WTC11 (cell line): ENCODE data around the gene ZNF280D. TPM values are rescaled to one million over a fixed set of nuclear protein-coding genes. Genes with fewer than 3 reads are reported as not detected.

Experiments
- ATF1 ChIP-seq: sonication (generic); formaldehyde crosslinking; IDR thresholded peaks from 2 replicates; pipeline ENCODE4 v1.8.1; 2023; ENCODE audit warnings: mild to moderate bottlenecking, moderate library complexity, missing genetic modification reagents
- CREM ChIP-seq: sonication (generic); formaldehyde crosslinking; IDR thresholded peaks from 2 replicates; pipeline ENCODE4 v1.8.1; 2022; ENCODE audit warnings: mild to moderate bottlenecking, missing genetic modification reagents, moderate library complexity
- ELF4 ChIP-seq: sonication (generic); formaldehyde crosslinking; IDR thresholded peaks from 2 replicates; pipeline ENCODE4 v1.8.1; 2022; ENCODE audit warnings: low read depth, mild to moderate bottlenecking, moderate library complexity, missing genetic modification reagents
- EMX1 ChIP-seq: fragments of 250-450 bp; sonication (Bioruptor Pico); IDR thresholded peaks from 2 replicates; pipeline ENCODE4 v1.8.0; 2021; ENCODE audit warnings: mild to moderate bottlenecking
- ESRRA ChIP-seq: sonication (generic); formaldehyde crosslinking; IDR thresholded peaks from 2 replicates; pipeline ENCODE4 v1.8.1; 2022; ENCODE audit warnings: mild to moderate bottlenecking, missing genetic modification reagents, borderline replicate concordance
- FOXJ3 ChIP-seq: sonication (generic); formaldehyde crosslinking; IDR thresholded peaks from 2 replicates; pipeline ENCODE4 v1.9.0; 2021; ENCODE audit warnings: missing genetic modification reagents, mild to moderate bottlenecking, borderline replicate concordance
- FOXK1 ChIP-seq: sonication (generic); formaldehyde crosslinking; IDR thresholded peaks from 2 replicates; pipeline ENCODE4 v1.8.0; 2022; ENCODE audit warnings: mild to moderate bottlenecking, moderate library complexity, missing genetic modification reagents
- GABPB1 ChIP-seq: sonication (generic); formaldehyde crosslinking; IDR thresholded peaks from 2 replicates; pipeline ENCODE4 v1.8.1; 2023; ENCODE audit warnings: mild to moderate bottlenecking, missing genetic modification reagents
- GTF2I ChIP-seq: fragments of 250-450 bp; sonication (Bioruptor Pico); conservative IDR thresholded peaks from 2 replicates; pipeline ENCODE4 v1.4.0; 2021; ENCODE audit warnings: mild to moderate bottlenecking
- IRF2 ChIP-seq: sonication (generic); formaldehyde crosslinking; IDR thresholded peaks from 2 replicates; pipeline ENCODE4 v1.8.0; 2022; ENCODE audit warnings: low read depth, missing genetic modification reagents, borderline replicate concordance
- NFYB ChIP-seq: sonication (generic); formaldehyde crosslinking; conservative IDR thresholded peaks from 2 replicates; pipeline ENCODE4 v1.8.0; 2022; ENCODE audit warnings: low read depth, missing genetic modification reagents
- NR2C2 ChIP-seq: sonication (generic); formaldehyde crosslinking; IDR thresholded peaks from 2 replicates; pipeline ENCODE4 v1.8.0; 2022; ENCODE audit warnings: mild to moderate bottlenecking, missing genetic modification reagents
- SMAD3 ChIP-seq: sonication (generic); formaldehyde crosslinking; IDR thresholded peaks from 2 replicates; pipeline ENCODE4 v1.8.0; 2022; ENCODE audit warnings: missing genetic modification reagents, mild to moderate bottlenecking, borderline replicate concordance
- SOX15 ChIP-seq: fragments of 250-450 bp; sonication (Bioruptor Pico); IDR thresholded peaks from 2 replicates; pipeline ENCODE4 v1.9.0; 2021; ENCODE audit warnings: mild to moderate bottlenecking
- SP1 ChIP-seq: sonication (generic); formaldehyde crosslinking; conservative IDR thresholded peaks from 2 replicates; pipeline ENCODE4 v1.8.1; 2022; ENCODE audit warnings: missing genetic modification reagents
- TCF7 ChIP-seq: sonication (generic); formaldehyde crosslinking; IDR thresholded peaks from 2 replicates; pipeline ENCODE4 v1.8.0; 2022; ENCODE audit warnings: mild to moderate bottlenecking, low read depth, missing genetic modification reagents, moderate library complexity
- ZNF396 ChIP-seq: fragments of 250-450 bp; sonication (Bioruptor Pico); IDR thresholded peaks from 2 replicates; pipeline ENCODE4 v1.8.0; 2021; ENCODE audit warnings: mild to moderate bottlenecking, moderate library complexity, borderline replicate concordance
- ZNF416 ChIP-seq: fragments of 250-450 bp; sonication (Bioruptor Pico); IDR thresholded peaks from 2 replicates; pipeline ENCODE4 v1.9.0; 2021; ENCODE audit warnings: mild to moderate bottlenecking, inconsistent platforms
- ZNF671 ChIP-seq: fragments of 250-450 bp; sonication (Bioruptor Pico); IDR thresholded peaks from 2 replicates; pipeline ENCODE4 v1.8.0; 2021; ENCODE audit warnings: mild to moderate bottlenecking
- total RNA-seq: library from RNA; stranded (reverse); gene quantifications from 3 replicates; pipeline ENCODE4 v1.2.3, GENCODE V29; 2021
- TF ChIP-seq, protein P1 (sequence below): fragments of 250-450 bp; sonication (Bioruptor Pico); IDR thresholded peaks from 2 replicates; pipeline ENCODE4 v1.9.0; 2021; ENCODE audit warnings: mild to moderate bottlenecking, borderline replicate concordance
- TF ChIP-seq, protein P2 (sequence below): sonication (generic); formaldehyde crosslinking; IDR thresholded peaks from 2 replicates; pipeline ENCODE4 v1.8.1; 2023; ENCODE audit warnings: mild to moderate bottlenecking, missing genetic modification reagents, moderate library complexity
- TF ChIP-seq, protein P3 (sequence below): sonication (generic); formaldehyde crosslinking; IDR thresholded peaks from 2 replicates; pipeline ENCODE4 v1.8.0; 2022; ENCODE audit warnings: mild to moderate bottlenecking, missing genetic modification reagents
- TF ChIP-seq, protein P4 (sequence below): fragments of 200-600 bp; IDR thresholded peaks from 2 replicates; pipeline ENCODE4 v1.8.0; 2022; ENCODE audit warnings: antibody characterized with exemption
- TF ChIP-seq, protein P5 (sequence below): sonication (generic); formaldehyde crosslinking; IDR thresholded peaks from 2 replicates; pipeline ENCODE4 v1.8.0; 2022; ENCODE audit warnings: mild to moderate bottlenecking, missing genetic modification reagents
- TF ChIP-seq, protein P6 (sequence below): sonication (generic); formaldehyde crosslinking; IDR thresholded peaks from 2 replicates; pipeline ENCODE4 v1.8.0; 2022; ENCODE audit warnings: mild to moderate bottlenecking, missing genetic modification reagents
- TF ChIP-seq, protein P7 (sequence below): fragments of 250-450 bp; sonication (Bioruptor Pico); IDR thresholded peaks from 2 replicates; pipeline ENCODE4 v2.1.2; 2022; ENCODE audit warnings: mild to moderate bottlenecking, moderate library complexity
- TF ChIP-seq, protein P8 (sequence below): sonication (generic); formaldehyde crosslinking; IDR thresholded peaks from 2 replicates; pipeline ENCODE4 v1.8.1; 2022; ENCODE audit warnings: mild to moderate bottlenecking, moderate library complexity, missing genetic modification reagents

Gene ZNF280D
- total RNA-seq, 1 experiment from 2014 or later: 25.7 TPM

DNA sequence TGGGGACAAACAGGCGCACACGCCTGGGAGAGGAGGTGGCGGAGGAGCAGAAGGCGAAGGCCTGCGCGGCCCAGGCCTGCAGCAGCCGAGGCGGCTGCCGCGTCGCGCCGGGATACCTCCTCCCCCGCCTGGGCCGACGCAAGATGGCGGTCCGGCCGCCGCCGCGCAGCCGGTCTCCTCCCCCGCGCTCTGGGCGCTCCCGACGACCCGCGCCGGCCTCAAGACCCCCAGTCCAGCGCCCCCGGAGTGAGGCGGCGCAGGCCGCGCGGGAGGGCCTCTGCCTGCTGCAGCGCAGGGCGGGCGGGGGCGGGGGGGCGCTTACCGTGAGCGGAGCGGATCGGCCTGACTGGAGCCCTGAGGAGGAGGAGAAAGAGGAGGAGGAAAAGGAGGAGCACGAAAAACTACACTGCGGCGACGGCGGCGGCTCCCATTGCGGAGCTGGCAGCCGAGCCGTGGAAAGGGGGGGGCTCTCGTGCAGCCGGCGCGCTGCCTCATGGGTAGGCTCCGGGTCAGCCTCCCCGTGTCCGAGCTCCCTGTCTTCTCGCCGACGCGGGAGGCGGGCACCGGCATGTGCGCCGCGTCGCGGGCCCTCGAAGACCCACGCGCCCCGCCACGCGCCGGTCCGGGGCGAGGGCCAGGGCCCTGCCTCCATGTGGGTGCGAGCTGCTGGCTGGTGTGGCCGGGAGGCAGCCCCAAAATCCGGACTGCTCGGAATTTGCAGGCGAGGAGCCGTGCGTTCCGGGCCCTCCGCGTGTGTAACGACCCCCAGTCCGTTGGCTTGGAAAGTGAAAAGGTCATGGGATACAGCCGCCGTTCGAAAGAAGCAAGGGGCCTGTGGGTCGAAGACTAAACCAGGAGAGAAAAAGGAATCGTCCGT, at the start of gene ZNF280D (continued):
- TF ChIP-seq, protein P1, sequence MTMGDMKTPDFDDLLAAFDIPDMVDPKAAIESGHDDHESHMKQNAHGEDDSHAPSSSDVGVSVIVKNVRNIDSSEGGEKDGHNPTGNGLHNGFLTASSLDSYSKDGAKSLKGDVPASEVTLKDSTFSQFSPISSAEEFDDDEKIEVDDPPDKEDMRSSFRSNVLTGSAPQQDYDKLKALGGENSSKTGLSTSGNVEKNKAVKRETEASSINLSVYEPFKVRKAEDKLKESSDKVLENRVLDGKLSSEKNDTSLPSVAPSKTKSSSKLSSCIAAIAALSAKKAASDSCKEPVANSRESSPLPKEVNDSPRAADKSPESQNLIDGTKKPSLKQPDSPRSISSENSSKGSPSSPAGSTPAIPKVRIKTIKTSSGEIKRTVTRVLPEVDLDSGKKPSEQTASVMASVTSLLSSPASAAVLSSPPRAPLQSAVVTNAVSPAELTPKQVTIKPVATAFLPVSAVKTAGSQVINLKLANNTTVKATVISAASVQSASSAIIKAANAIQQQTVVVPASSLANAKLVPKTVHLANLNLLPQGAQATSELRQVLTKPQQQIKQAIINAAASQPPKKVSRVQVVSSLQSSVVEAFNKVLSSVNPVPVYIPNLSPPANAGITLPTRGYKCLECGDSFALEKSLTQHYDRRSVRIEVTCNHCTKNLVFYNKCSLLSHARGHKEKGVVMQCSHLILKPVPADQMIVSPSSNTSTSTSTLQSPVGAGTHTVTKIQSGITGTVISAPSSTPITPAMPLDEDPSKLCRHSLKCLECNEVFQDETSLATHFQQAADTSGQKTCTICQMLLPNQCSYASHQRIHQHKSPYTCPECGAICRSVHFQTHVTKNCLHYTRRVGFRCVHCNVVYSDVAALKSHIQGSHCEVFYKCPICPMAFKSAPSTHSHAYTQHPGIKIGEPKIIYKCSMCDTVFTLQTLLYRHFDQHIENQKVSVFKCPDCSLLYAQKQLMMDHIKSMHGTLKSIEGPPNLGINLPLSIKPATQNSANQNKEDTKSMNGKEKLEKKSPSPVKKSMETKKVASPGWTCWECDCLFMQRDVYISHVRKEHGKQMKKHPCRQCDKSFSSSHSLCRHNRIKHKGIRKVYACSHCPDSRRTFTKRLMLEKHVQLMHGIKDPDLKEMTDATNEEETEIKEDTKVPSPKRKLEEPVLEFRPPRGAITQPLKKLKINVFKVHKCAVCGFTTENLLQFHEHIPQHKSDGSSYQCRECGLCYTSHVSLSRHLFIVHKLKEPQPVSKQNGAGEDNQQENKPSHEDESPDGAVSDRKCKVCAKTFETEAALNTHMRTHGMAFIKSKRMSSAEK: peak; percentile 92
- TF ChIP-seq, protein P2, sequence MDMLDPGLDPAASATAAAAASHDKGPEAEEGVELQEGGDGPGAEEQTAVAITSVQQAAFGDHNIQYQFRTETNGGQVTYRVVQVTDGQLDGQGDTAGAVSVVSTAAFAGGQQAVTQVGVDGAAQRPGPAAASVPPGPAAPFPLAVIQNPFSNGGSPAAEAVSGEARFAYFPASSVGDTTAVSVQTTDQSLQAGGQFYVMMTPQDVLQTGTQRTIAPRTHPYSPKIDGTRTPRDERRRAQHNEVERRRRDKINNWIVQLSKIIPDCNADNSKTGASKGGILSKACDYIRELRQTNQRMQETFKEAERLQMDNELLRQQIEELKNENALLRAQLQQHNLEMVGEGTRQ (CRISPR knock-in tag): no peak; the same call in 1 of the 2 replicates
- peak; percentile 98 for TF ChIP-seq TCF7 (CRISPR knock-in tag)
- TF ChIP-seq, protein P3, sequence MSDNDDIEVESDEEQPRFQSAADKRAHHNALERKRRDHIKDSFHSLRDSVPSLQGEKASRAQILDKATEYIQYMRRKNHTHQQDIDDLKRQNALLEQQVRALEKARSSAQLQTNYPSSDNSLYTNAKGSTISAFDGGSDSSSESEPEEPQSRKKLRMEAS (CRISPR knock-in tag): peak; percentile 99
- TF ChIP-seq, protein P4, sequence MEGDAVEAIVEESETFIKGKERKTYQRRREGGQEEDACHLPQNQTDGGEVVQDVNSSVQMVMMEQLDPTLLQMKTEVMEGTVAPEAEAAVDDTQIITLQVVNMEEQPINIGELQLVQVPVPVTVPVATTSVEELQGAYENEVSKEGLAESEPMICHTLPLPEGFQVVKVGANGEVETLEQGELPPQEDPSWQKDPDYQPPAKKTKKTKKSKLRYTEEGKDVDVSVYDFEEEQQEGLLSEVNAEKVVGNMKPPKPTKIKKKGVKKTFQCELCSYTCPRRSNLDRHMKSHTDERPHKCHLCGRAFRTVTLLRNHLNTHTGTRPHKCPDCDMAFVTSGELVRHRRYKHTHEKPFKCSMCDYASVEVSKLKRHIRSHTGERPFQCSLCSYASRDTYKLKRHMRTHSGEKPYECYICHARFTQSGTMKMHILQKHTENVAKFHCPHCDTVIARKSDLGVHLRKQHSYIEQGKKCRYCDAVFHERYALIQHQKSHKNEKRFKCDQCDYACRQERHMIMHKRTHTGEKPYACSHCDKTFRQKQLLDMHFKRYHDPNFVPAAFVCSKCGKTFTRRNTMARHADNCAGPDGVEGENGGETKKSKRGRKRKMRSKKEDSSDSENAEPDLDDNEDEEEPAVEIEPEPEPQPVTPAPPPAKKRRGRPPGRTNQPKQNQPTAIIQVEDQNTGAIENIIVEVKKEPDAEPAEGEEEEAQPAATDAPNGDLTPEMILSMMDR: no peak
- TF ChIP-seq, protein P5, sequence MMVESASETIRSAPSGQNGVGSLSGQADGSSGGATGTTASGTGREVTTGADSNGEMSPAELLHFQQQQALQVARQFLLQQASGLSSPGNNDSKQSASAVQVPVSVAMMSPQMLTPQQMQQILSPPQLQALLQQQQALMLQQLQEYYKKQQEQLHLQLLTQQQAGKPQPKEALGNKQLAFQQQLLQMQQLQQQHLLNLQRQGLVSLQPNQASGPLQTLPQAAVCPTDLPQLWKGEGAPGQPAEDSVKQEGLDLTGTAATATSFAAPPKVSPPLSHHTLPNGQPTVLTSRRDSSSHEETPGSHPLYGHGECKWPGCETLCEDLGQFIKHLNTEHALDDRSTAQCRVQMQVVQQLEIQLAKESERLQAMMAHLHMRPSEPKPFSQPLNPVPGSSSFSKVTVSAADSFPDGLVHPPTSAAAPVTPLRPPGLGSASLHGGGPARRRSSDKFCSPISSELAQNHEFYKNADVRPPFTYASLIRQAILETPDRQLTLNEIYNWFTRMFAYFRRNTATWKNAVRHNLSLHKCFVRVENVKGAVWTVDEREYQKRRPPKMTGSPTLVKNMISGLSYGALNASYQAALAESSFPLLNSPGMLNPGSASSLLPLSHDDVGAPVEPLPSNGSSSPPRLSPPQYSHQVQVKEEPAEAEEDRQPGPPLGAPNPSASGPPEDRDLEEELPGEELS (CRISPR knock-in tag): peak; percentile 99
- TF ChIP-seq GABPB1 (CRISPR knock-in tag): peak; percentile 66
- peak; percentile 87 for TF ChIP-seq SP1
- TF ChIP-seq ZNF416: 0 out of 2 replicates have a peak, but pooled peaks have one; percentile 39
- TF ChIP-seq GTF2I (CRISPR knock-in tag): no peak
- 0 out of 2 replicates have a peak, but pooled peaks have one; percentile 90 for TF ChIP-seq IRF2
- TF ChIP-seq ZNF396: no peak
- TF ChIP-seq, protein P6, sequence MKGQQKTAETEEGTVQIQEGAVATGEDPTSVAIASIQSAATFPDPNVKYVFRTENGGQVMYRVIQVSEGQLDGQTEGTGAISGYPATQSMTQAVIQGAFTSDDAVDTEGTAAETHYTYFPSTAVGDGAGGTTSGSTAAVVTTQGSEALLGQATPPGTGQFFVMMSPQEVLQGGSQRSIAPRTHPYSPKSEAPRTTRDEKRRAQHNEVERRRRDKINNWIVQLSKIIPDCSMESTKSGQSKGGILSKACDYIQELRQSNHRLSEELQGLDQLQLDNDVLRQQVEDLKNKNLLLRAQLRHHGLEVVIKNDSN (CRISPR knock-in tag): peak; percentile 79
- TF ChIP-seq, protein P7, sequence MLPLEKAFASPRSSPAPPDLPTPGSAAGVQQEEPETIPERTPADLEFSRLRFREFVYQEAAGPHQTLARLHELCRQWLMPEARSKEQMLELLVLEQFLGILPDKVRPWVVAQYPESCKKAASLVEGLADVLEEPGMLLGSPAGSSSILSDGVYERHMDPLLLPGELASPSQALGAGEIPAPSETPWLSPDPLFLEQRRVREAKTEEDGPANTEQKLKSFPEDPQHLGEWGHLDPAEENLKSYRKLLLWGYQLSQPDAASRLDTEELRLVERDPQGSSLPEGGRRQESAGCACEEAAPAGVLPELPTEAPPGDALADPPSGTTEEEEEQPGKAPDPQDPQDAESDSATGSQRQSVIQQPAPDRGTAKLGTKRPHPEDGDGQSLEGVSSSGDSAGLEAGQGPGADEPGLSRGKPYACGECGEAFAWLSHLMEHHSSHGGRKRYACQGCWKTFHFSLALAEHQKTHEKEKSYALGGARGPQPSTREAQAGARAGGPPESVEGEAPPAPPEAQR (CRISPR knock-in tag): no peak
- no peak for TF ChIP-seq FOXJ3 (CRISPR knock-in tag)
- no peak for TF ChIP-seq EMX1
- TF ChIP-seq SMAD3: peak; percentile 98
- TF ChIP-seq FOXK1: peak; percentile 97
- peak; percentile 98 for TF ChIP-seq ELF4
- 0 out of 2 replicates have a peak, but pooled peaks have one; percentile 17 for TF ChIP-seq ZNF671 (CRISPR knock-in tag)
- TF ChIP-seq, protein P8, sequence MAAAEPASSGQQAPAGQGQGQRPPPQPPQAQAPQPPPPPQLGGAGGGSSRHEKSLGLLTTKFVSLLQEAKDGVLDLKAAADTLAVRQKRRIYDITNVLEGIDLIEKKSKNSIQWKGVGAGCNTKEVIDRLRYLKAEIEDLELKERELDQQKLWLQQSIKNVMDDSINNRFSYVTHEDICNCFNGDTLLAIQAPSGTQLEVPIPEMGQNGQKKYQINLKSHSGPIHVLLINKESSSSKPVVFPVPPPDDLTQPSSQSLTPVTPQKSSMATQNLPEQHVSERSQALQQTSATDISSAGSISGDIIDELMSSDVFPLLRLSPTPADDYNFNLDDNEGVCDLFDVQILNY (CRISPR knock-in tag): peak; percentile 98
- TF ChIP-seq SOX15 (CRISPR knock-in tag): no peak
- TF ChIP-seq ESRRA (CRISPR knock-in tag): peak; percentile 94
- TF ChIP-seq CREM (CRISPR knock-in tag): peak; percentile 82; the same call in 1 of the 2 replicates
- TF ChIP-seq NFYB (CRISPR knock-in tag): peak; percentile 71
- TF ChIP-seq NR2C2 (CRISPR knock-in tag): peak; percentile 89
- peak; percentile 91 for TF ChIP-seq ATF1 (CRISPR knock-in tag)
